Trophoblast cell (in vitro differentiated cells and primary cell): ENCODE measurements around the gene CCT3.

Source experiments
- DNase-seq, 2 donors: peaks; one replicate each; pipeline ENCODE4 v3.0.0-alpha.2; 2016
- H2AFZ ChIP-seq: 2 replicates; pipeline ENCODE4 v1.6.1; 2013; ENCODE audit warnings: low read length, moderate library complexity, mild to moderate bottlenecking; ENCODE audit not compliant: insufficient read depth, poor library complexity
- H2AK5ac ChIP-seq: 2 replicates; pipeline ENCODE4 v1.6.1; 2013; ENCODE audit warnings: mild to moderate bottlenecking, low read length
- H2BK120ac ChIP-seq: 2 replicates; pipeline ENCODE4 v1.6.1; 2013; ENCODE audit warnings: low read length, mild to moderate bottlenecking, moderate library complexity; ENCODE audit not compliant: insufficient read depth, poor library complexity
- H2BK12ac ChIP-seq: 2 replicates; pipeline ENCODE4 v1.6.1; 2013; ENCODE audit warnings: mild to moderate bottlenecking, low read length, moderate library complexity
- H2BK5ac ChIP-seq: 2 replicates; pipeline ENCODE4 v1.6.1; 2013; ENCODE audit warnings: low read length, low read depth, moderate library complexity, mild to moderate bottlenecking; ENCODE audit not compliant: poor library complexity
- H3K14ac ChIP-seq: 2 replicates; pipeline ENCODE4 v1.6.1; 2013; ENCODE audit warnings: mild to moderate bottlenecking, low read length
- H3K18ac ChIP-seq: 2 replicates; pipeline ENCODE4 v1.6.1; 2013; ENCODE audit warnings: mild to moderate bottlenecking, low read length
- H3K23ac ChIP-seq: 2 replicates; pipeline ENCODE4 v1.6.1; 2013; ENCODE audit warnings: low read length
- H3K27ac ChIP-seq: 2 replicates; pipeline ENCODE4 v1.5.1; 2013; ENCODE audit warnings: low read depth, mild to moderate bottlenecking, inconsistent platforms, low read length, moderate library complexity
- H3K27me3 ChIP-seq: 2 replicates; pipeline ENCODE4 v1.6.1; 2013; ENCODE audit warnings: inconsistent platforms, mild to moderate bottlenecking, low read length, moderate library complexity; ENCODE audit not compliant: insufficient read depth
- H3K36me3 ChIP-seq, 2 experiments: 1 replicate in 1 of 2; 2 replicates in 1 of 2; pipeline ENCODE4 v1.6.1; 2013; ENCODE audit warnings: low read length in 2 of 2, mild to moderate bottlenecking in 2 of 2, moderate library complexity in 1 of 2; ENCODE audit not compliant: insufficient read depth in 2 of 2, control insufficient read depth in 1 of 2
- H3K4ac ChIP-seq: 2 replicates; pipeline ENCODE4 v1.6.1; 2013; ENCODE audit warnings: low read depth, mild to moderate bottlenecking, low read length, moderate library complexity
- H3K4me1 ChIP-seq, 2 experiments: 1 replicate in 1 of 2; 2 replicates in 1 of 2; pipeline ENCODE4 v1.6.1; 2013; ENCODE audit warnings: low read length in 2 of 2, mild to moderate bottlenecking in 2 of 2, moderate library complexity in 1 of 2; ENCODE audit not compliant: insufficient read depth in 2 of 2, control insufficient read depth in 1 of 2
- H3K4me2 ChIP-seq: 2 replicates; pipeline ENCODE4 v1.6.1; 2013; ENCODE audit warnings: inconsistent platforms, mild to moderate bottlenecking, low read length, moderate library complexity
- H3K4me3 ChIP-seq: 2 replicates; pipeline ENCODE4 v1.5.1; 2013; ENCODE audit warnings: mild to moderate bottlenecking, low read depth, low read length, inconsistent platforms
- H3K79me1 ChIP-seq: one replicate; pipeline ENCODE4 v1.6.1; 2013; ENCODE audit warnings: low read length
- H3K79me2 ChIP-seq: 2 replicates; pipeline ENCODE4 v1.6.1; 2013; ENCODE audit warnings: low read length, mild to moderate bottlenecking; ENCODE audit not compliant: control insufficient read depth, insufficient read depth, poor library complexity
- H3K9ac ChIP-seq: 2 replicates; pipeline ENCODE4 v1.6.1; 2013; ENCODE audit warnings: mild to moderate bottlenecking, low read length
- H3K9me3 ChIP-seq: 2 replicates; pipeline ENCODE4 v1.6.1; 2013; ENCODE audit warnings: low read depth, mild to moderate bottlenecking, control low read depth, inconsistent platforms, low read length; ENCODE audit not compliant: insufficient read depth
- H4K12ac ChIP-seq: 2 replicates; pipeline ENCODE4 v1.6.1; 2013; ENCODE audit warnings: low read depth, mild to moderate bottlenecking, low read length, moderate library complexity
- H4K8ac ChIP-seq: 2 replicates; pipeline ENCODE4 v1.6.1; 2013; ENCODE audit warnings: low read depth, mild to moderate bottlenecking, low read length, moderate library complexity
- H4K91ac ChIP-seq: one replicate; pipeline ENCODE4 v1.6.1; 2013; ENCODE audit warnings: low read depth, mild to moderate bottlenecking, low read length, moderate library complexity
- WGBS: extraction: QIAGEN DNeasy Blood & Tissue Kit; methylation state at CpG from one replicate; pipeline ENCODE4 v1.1.7; 2013; ENCODE audit warnings: missing lambda C conversion rate; ENCODE audit not compliant: insufficient read length, insufficient coverage; ENCODE audit errors: extremely low coverage; 5-methylcytosine and 5-hydroxymethylcytosine counted together

CCT3 gene

GRCh38 chr1:156295391-156295947 lies 42.6 kb downstream of the CCT3 start, which contains the start of gene GLMP:
GLMP (minus strand) TSS chr1:156295679; CDS start chr1:156295645, 34 bp downstream.
- peak within 1 kb of the TSS; percentile 78 for H4K12ac ChIP-seq
- H3K36me3 ChIP-seq = peaks cover 11 to 12% of the 10 kb centered on the region in 2 experiments
- no peak within 1 kb of the TSS for H3K27ac ChIP-seq
- H4K8ac ChIP-seq = peak within 1 kb of the TSS; percentile 93
- H3K9me3 ChIP-seq = no peaks in the 10 kb centered on the region
- peaks cover 7 to 9% of the 10 kb centered on the region in 2 experiments for H3K4me1 ChIP-seq
- peak; percentile 33 to 65 for DNase-seq
- peak within 1 kb of the TSS; percentile 67 for H3K14ac ChIP-seq
- H2AK5ac ChIP-seq = peak within 1 kb of the TSS; percentile 13
- peak within 1 kb of the TSS; percentile 75 for H3K18ac ChIP-seq
- peak within 1 kb of the TSS; percentile 81 for H3K4me3 ChIP-seq
- H2BK12ac ChIP-seq = no peak within 1 kb of the TSS
- H3K23ac ChIP-seq = no peak within 1 kb of the TSS
- peak within 1 kb of the TSS; percentile 16 for H2BK5ac ChIP-seq
- peaks cover 7% of the 10 kb centered on the region for H3K79me1 ChIP-seq
- no peaks in the 10 kb centered on the region for H3K27me3 ChIP-seq
- WGBS = no CpG with 5 or more reads among the region's 17 CpGs
- peak within 1 kb of the TSS; percentile 93 for H2AFZ ChIP-seq
- H2BK120ac ChIP-seq = no peak within 1 kb of the TSS
- H3K4me2 ChIP-seq = peak within 1 kb of the TSS; percentile 91
- peak within 1 kb of the TSS; percentile 75 for H3K4ac ChIP-seq
- H4K91ac ChIP-seq = peak within 1 kb of the TSS; percentile 74
- peaks cover 7% of the 10 kb centered on the region for H3K79me2 ChIP-seq
- peak within 1 kb of the TSS; percentile 75 for H3K9ac ChIP-seq

- H3K18ac ChIP-seq = no peak overlapping the region
- no peak overlapping the region for H3K14ac ChIP-seq
- peaks cover 7% of the 10 kb centered on the region for H3K79me1 ChIP-seq
- no peak overlapping the region for H2BK12ac ChIP-seq
- no peak overlapping the region for H2AFZ ChIP-seq
- no peak overlapping the region for H3K23ac ChIP-seq
- no peak overlapping the region for H2BK120ac ChIP-seq
- H3K9ac ChIP-seq = no peak overlapping the region
- H4K91ac ChIP-seq = no peak overlapping the region
- no peak overlapping the region for H3K4me3 ChIP-seq
- H3K4me2 ChIP-seq = no peak overlapping the region
- H3K36me3 ChIP-seq = peaks cover 12 to 13% of the 10 kb centered on the region in 2 experiments
- no peak overlapping the region for H2AK5ac ChIP-seq
- no peak overlapping the region for H3K27ac ChIP-seq
- no peak overlapping the region for H4K12ac ChIP-seq
- no peaks in the 10 kb centered on the region for H3K27me3 ChIP-seq
- no peaks in the 10 kb centered on the region for H3K9me3 ChIP-seq
- peaks cover 7% of the 10 kb centered on the region for H3K79me2 ChIP-seq
- H2BK5ac ChIP-seq = no peak overlapping the region
- DNase-seq = no peak
- H3K4ac ChIP-seq = no peak overlapping the region
- WGBS = no CpG with 5 or more reads among the region's 9 CpGs
- H4K8ac ChIP-seq = no peak overlapping the region
- H3K4me1 ChIP-seq = peaks cover 7 to 9% of the 10 kb centered on the region in 2 experiments
Observed at GRCh38 chr1:156293895-156294294, 44.2 kb downstream of the CCT3 start.

- Histone ChIP-seq H3K36me3 (peaks cover 12 to 13% of the 10 kb centered on the region in 2 experiments), H3K4ac (no peak overlapping the region), H4K12ac (no peak overlapping the region), H2BK5ac (no peak overlapping the region), H3K14ac (no peak overlapping the region), H3K23ac (no peak overlapping the region), H3K9ac (no peak overlapping the region), H2BK120ac (no peak overlapping the region), H3K4me2 (no peak overlapping the region), H4K91ac (no peak overlapping the region), H3K4me3 (no peak overlapping the region), H2AFZ (no peak overlapping the region), H2BK12ac (no peak overlapping the region), H3K4me1 (peaks cover 7 to 9% of the 10 kb centered on the region in 2 experiments), H3K79me2 (peaks cover 7% of the 10 kb centered on the region), H3K27ac (no peak overlapping the region), H2AK5ac (no peak overlapping the region), H3K79me1 (peaks cover 7% of the 10 kb centered on the region), H4K8ac (no peak overlapping the region), H3K27me3 (no peaks in the 10 kb centered on the region), H3K9me3 (no peaks in the 10 kb centered on the region), H3K18ac (no peak overlapping the region)
- DNase-seq = no peak
- no CpG with 5 or more reads among the region's 8 CpGs for WGBS
Observed at GRCh38 chr1:156293098-156293434, 45.0 kb downstream of the CCT3 start.

DNA sequence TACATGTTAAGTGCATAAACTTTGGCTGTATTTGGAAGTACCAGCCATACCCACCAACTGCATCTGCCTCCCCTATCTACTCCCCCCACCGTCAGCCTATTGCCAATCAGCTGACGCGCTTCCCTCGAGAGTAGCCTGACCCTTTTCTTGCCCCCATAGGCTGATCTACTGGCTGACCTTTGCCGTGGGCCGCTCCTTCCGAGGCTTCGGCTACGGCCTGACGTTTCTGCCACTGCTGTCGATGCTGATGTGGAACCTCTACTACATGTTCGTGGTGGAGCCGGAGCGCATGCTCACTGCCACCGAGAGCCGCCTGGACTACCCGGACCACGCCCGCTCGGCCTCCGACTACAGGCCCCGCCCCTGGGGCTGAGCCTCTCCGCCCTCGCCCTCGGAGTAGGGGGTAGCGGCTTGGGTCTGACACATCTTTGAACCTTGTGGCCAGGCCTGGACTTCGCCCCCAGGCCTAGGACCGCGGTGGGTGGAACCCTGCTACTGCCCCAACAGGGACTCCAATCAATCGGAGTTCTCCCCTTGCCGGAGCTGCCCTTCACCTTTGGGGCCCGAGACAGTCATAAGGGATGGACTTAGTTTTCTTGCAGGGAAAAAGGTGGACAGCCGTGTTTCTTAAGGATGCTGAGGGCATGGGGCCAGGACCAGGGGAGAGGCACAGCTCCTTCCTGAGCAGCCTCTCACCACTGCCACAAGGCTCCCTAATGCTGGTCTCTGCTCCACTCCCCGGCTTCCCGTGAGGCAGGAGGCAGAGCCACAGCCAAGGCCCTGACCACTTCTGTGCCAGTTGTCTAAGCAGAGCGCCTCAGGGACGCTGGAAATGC lies 46.6 kb downstream of the CCT3 start:
- peak overlapping the region; percentile 65 for H3K4me2 ChIP-seq
- peak overlapping the region; percentile 32 for H2AFZ ChIP-seq
- H4K12ac ChIP-seq = peak overlapping the region; percentile 4
- H3K27me3 ChIP-seq = no peaks in the 10 kb centered on the region
- peak overlapping the region; percentile 16 for H4K8ac ChIP-seq
- H4K91ac ChIP-seq = peak overlapping the region; percentile 3
- H3K27ac ChIP-seq = no peak overlapping the region
- H2AK5ac ChIP-seq = peak overlapping the region; percentile 21
- peak overlapping the region; percentile 69 for H3K4me3 ChIP-seq
- H3K14ac ChIP-seq = peak overlapping the region; percentile 58
- peaks cover 7% of the 10 kb centered on the region for H3K79me1 ChIP-seq
- H3K79me2 ChIP-seq = peaks cover 7% of the 10 kb centered on the region
- H3K4me1 ChIP-seq = peaks cover 7 to 9% of the 10 kb centered on the region in 2 experiments
- no CpG with 5 or more reads among the region's 37 CpGs for WGBS
- peaks cover 12 to 13% of the 10 kb centered on the region in 2 experiments for H3K36me3 ChIP-seq
- H2BK120ac ChIP-seq = no peak overlapping the region
- DNase-seq = peak; percentile 85 to 87
- no peak overlapping the region for H2BK5ac ChIP-seq
- H2BK12ac ChIP-seq = no peak overlapping the region
- H3K18ac ChIP-seq = no peak overlapping the region
- H3K23ac ChIP-seq = no peak overlapping the region
- no peaks in the 10 kb centered on the region for H3K9me3 ChIP-seq
- no peak overlapping the region for H3K4ac ChIP-seq
- peak overlapping the region; percentile 17 for H3K9ac ChIP-seq
